HepG2 (cell line): ENCODE data around the gene HPCAL1. TPM values are rescaled to one million over a fixed set of nuclear protein-coding genes. Genes with fewer than 3 reads are reported as not detected.

Experiments used
- ARID5B ChIP-seq: IDR thresholded peaks from 2 replicates; pipeline ENCODE4 v1.4.0; 2020; ENCODE audit warnings: mild to moderate bottlenecking, missing genetic modification reagents
- CBX1 ChIP-seq: IDR thresholded peaks from one replicate; pipeline ENCODE4 v1.6.1; 2016; ENCODE audit warnings: antibody characterized with exemption, low read depth
- FOXA3 ChIP-seq: IDR thresholded peaks from 2 replicates; pipeline ENCODE4 v1.6.1; 2016; ENCODE audit warnings: missing genetic modification reagents, missing compliant biosample characterization
- IKZF4 ChIP-seq: sonication (generic); formaldehyde crosslinking; IDR thresholded peaks from 2 replicates; pipeline ENCODE4 v1.5.1; 2020; ENCODE audit warnings: borderline replicate concordance, mild to moderate bottlenecking, low read depth, missing genetic modification reagents; ENCODE audit errors: not compliant biosample characterization
- JUN ChIP-seq: sonication (generic); formaldehyde crosslinking; IDR thresholded peaks from 2 replicates; pipeline ENCODE4 v1.4.0; 2020; ENCODE audit warnings: mild to moderate bottlenecking, missing genetic modification reagents
- KDM5A ChIP-seq: fragments of 200-600 bp; sonication (generic); IDR thresholded peaks from 2 replicates; pipeline ENCODE4 v1.7.0; 2018; ENCODE audit warnings: antibody characterized with exemption, mild to moderate bottlenecking, low read length, borderline replicate concordance
- LCORL ChIP-seq, 2 experiments: fragments of 450-650 bp in 1 of 2; sonication (generic) in 1 of 2; formaldehyde crosslinking in 1 of 2; IDR thresholded peaks; 2 replicates each; pipeline versions ENCODE4 v1.5.0 to v1.6.1; 2017 to 2020; ENCODE audit warnings: antibody characterized with exemption in 1 of 2, missing genetic modification reagents in 1 of 2
- MAX ChIP-seq: IDR thresholded peaks from 2 replicates; pipeline ENCODE4 v1.6.1; 2012; ENCODE audit warnings: inconsistent platforms
- PHF8 ChIP-seq: sonication (generic); formaldehyde crosslinking; IDR thresholded peaks from 2 replicates; pipeline ENCODE4 v1.5.0; 2020; ENCODE audit warnings: missing genetic modification reagents
- SATB2 ChIP-seq: sonication (generic); formaldehyde crosslinking; IDR thresholded peaks from 2 replicates; pipeline ENCODE4 v1.5.0; 2020; ENCODE audit warnings: missing genetic modification reagents
- SP5 ChIP-seq: IDR thresholded peaks from 2 replicates; pipeline ENCODE4 v1.6.1; 2016; ENCODE audit warnings: low read depth, borderline replicate concordance
- TARDBP ChIP-seq: sonication (generic); formaldehyde crosslinking; IDR thresholded peaks from 2 replicates; pipeline ENCODE4 v1.8.0; 2022; ENCODE audit warnings: mild to moderate bottlenecking, missing genetic modification reagents
- TEF ChIP-seq: sonication (generic); formaldehyde crosslinking; IDR thresholded peaks from 2 replicates; pipeline ENCODE4 v1.5.0; 2020; ENCODE audit warnings: missing genetic modification reagents
- XRCC5 ChIP-seq: fragments of 200-400 bp; formaldehyde crosslinking; optimal IDR thresholded peaks from 2 replicates; pipeline ENCODE3; 2017; ENCODE audit warnings: mild to moderate bottlenecking, low read length
- ZFP36 ChIP-seq: fragments of 150-350 bp; IDR thresholded peaks from 2 replicates; pipeline ENCODE4 v1.6.1; 2018; ENCODE audit warnings: borderline replicate concordance, low read length, low read depth; ENCODE audit not compliant: partially characterized antibody
- ZFP62 ChIP-seq: sonication (generic); formaldehyde crosslinking; IDR thresholded peaks from 2 replicates; pipeline ENCODE4 v1.4.0; 2020; ENCODE audit warnings: missing genetic modification reagents
- ZNF543 ChIP-seq: sonication (generic); formaldehyde crosslinking; IDR thresholded peaks from 2 replicates; pipeline ENCODE4 v1.4.0; 2020; ENCODE audit warnings: mild to moderate bottlenecking, missing genetic modification reagents
- ZNF549 ChIP-seq: sonication (generic); formaldehyde crosslinking; IDR thresholded peaks from 2 replicates; pipeline ENCODE4 v1.5.0; 2020; ENCODE audit warnings: missing genetic modification reagents
- ZNF800 ChIP-seq: sonication (generic); formaldehyde crosslinking; IDR thresholded peaks from 2 replicates; pipeline ENCODE4 v1.4.0; 2020; ENCODE audit warnings: missing genetic modification reagents
- ZXDC ChIP-seq: sonication (generic); formaldehyde crosslinking; IDR thresholded peaks from 2 replicates; pipeline ENCODE4 v1.5.0; 2020; ENCODE audit warnings: mild to moderate bottlenecking, missing genetic modification reagents
- polyA plus RNA-seq, 8 experiments: library from polyadenylated mRNA; depleted of rRNA in 3 of 8; stranded (reverse) in 7 of 8; unstranded in 1 of 8; fragments of >200 nt; fragmentation: Illumina TruSeq in 4 of 8; extraction: Trizol in 4 of 8; gene quantifications; 2 replicates each; pipeline versions ENCODE4 v1.2.1 to v1.2.3, GENCODE V29; 2011 to 2016; ENCODE audit warnings: low read depth in 4 of 8, missing spikeins in 1 of 8, mixed read lengths in 1 of 8; ENCODE audit not compliant: insufficient read depth in 1 of 8
- total RNA-seq, 5 experiments: library from RNA; depleted of rRNA; stranded (reverse); fragments of >200 nt; fragmentation: Illumina TruSeq; extraction: Trizol; gene quantifications; 2 replicates each; pipeline ENCODE4 v1.2.3, GENCODE V29; 2016; ENCODE audit warnings: low read depth in 1 of 5

The HPCAL1 gene
- total and polyA plus RNA-seq, 2 of the 13 experiments (the other 11 are each of a cell fraction or from before 2014, with no cell fraction given) = 29.5 to 29.9 TPM

GRCh38 chr2:10297959-10298531 is 4.7 kb upstream of the HPCAL1 start (continued):
- TF ChIP-seq TEF (CRISPR knock-in tag) = no peak
- no peak for TF ChIP-seq ZNF800 (CRISPR knock-in tag)
- TF ChIP-seq ZFP36 = no peak
- no peak for TF ChIP-seq KDM5A
- no peak for TF ChIP-seq ZXDC (CRISPR knock-in tag)
- TF ChIP-seq IKZF4 = no peak
- no peak for TF ChIP-seq TARDBP (CRISPR knock-in tag)
- TF ChIP-seq SATB2 (CRISPR knock-in tag) = no peak
- no peak for TF ChIP-seq CBX1
- peak; percentile 50 for TF ChIP-seq FOXA3
- peak; percentile 32; the same call in 1 of the 2 replicates for TF ChIP-seq MAX
- TF ChIP-seq ZNF543 (CRISPR knock-in tag) = no peak
- TF ChIP-seq LCORL (IDR thresholded peaks at IDR 0.05) = no peak
- 0 out of 2 replicates have a peak, but pooled peaks have one; percentile 28 for TF ChIP-seq LCORL (CRISPR knock-in tag; IDR thresholded peaks at IDR 0.05)
- TF ChIP-seq PHF8 (CRISPR knock-in tag) = no peak
- TF ChIP-seq ZFP62 = no peak
- TF ChIP-seq SP5 (CRISPR knock-in tag) = no peak
- no peak for TF ChIP-seq ZNF549 (CRISPR knock-in tag)
- no peak for TF ChIP-seq JUN (CRISPR knock-in tag)
- TF ChIP-seq ARID5B (CRISPR knock-in tag) = peak; percentile 48
- TF ChIP-seq XRCC5 = peak; percentile 37
